GM19324 (cell line): ENCODE measurements around the gene IGFBP4.

Source experiments
- ATAC-seq: cut with Tn5 transposase; IDR thresholded peaks from one replicate; pipeline ENCODE4 v1.9.1; 2021; ENCODE audit warnings: mild to moderate bottlenecking, moderate library complexity; ENCODE audit not compliant: unreplicated experiment, low FRiP score

IGFBP4 gene

DNA sequence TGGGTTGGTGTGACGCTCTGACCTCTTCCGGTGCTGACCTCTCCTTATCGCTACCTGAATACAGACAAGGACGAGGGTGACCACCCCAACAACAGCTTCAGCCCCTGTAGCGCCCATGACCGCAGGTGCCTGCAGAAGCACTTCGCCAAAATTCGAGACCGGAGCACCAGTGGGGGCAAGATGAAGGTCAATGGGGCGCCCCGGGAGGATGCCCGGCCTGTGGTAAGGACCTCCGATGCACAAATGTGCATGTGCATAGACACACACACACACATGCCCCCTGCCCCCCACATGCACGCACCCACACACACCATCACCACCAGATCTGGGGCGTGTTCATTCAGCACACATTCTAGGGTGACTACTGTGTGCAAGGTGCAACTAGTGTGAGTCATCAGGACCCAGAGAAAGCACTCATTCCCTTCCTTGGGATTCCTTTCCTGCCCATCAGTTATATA, 9.7 kb downstream of the IGFBP4 start:
- no peak for ATAC-seq

DNA sequence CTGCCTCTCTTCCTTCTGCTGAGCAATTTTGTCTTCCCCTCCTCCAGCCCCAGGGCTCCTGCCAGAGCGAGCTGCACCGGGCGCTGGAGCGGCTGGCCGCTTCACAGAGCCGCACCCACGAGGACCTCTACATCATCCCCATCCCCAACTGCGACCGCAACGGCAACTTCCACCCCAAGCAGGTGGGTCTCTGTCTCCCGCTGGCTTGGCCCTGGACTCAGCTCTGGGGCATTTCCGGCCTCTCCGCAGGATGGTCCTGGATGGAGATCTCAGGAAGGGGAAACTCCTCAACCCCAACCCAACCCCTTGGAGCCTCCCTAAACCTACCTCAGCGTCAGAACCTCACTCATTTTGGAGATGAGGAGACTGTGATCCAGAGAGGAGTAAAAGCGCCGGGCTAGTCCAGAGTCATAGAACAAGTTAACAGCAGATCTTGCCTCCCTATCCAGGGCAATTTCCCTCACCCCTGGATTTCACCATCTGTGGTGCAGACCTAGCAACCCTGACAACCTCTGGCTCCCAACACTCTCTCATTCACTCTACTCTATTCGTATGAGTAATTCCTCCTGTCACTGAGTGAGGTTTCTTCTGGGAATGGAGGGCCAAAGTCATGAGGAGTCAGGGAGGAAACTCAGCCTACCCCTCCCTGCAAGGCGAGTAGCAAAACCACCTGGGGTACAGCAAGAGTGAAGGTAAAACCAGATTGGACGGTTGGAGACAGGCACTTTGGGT, 10.8 kb downstream of the IGFBP4 start:
- ATAC-seq, result no peak

DNA sequence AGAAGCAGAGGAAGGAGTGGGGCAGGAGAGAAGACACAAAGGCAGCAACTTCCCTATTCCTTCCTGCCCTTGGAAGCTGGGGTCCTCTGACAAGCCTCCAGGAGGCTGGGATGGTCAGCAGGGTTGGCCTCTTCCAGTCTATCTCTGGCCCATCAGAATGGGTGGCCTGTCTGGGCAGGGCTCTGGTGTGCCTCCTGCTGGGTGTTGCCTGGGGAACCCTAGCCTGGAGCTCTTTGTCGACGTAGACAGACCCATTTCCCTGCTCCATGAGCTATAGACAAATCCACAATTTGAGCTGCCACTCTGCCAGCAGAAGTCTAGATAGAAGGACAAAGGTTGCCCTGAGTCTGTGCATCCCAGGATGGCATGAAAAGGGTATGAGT, 11.4 kb downstream of the IGFBP4 start:
- ATAC-seq, result no peak

DNA sequence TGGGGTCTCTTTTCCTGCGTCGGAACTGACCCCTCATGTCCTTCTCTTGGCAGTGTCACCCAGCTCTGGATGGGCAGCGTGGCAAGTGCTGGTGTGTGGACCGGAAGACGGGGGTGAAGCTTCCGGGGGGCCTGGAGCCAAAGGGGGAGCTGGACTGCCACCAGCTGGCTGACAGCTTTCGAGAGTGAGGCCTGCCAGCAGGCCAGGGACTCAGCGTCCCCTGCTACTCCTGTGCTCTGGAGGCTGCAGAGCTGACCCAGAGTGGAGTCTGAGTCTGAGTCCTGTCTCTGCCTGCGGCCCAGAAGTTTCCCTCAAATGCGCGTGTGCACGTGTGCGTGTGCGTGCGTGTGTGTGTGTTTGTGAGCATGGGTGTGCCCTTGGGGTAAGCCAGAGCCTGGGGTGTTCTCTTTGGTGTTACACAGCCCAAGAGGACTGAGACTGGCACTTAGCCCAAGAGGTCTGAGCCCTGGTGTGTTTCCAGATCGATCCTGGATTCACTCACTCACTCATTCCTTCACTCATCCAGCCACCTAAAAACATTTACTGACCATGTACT, 13.2 kb downstream of the IGFBP4 start:
- no peak for ATAC-seq

DNA sequence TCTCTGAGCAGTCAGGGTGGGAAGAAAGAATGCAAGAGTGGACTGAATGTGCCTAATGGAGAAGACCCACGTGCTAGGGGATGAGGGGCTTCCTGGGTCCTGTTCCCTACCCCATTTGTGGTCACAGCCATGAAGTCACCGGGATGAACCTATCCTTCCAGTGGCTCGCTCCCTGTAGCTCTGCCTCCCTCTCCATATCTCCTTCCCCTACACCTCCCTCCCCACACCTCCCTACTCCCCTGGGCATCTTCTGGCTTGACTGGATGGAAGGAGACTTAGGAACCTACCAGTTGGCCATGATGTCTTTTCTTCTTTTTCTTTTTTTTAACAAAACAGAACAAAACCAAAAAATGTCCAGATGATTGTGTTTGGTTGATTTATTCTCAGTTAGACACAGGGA, 14.1 kb downstream of the IGFBP4 start:
- ATAC-seq, result no peak

DNA sequence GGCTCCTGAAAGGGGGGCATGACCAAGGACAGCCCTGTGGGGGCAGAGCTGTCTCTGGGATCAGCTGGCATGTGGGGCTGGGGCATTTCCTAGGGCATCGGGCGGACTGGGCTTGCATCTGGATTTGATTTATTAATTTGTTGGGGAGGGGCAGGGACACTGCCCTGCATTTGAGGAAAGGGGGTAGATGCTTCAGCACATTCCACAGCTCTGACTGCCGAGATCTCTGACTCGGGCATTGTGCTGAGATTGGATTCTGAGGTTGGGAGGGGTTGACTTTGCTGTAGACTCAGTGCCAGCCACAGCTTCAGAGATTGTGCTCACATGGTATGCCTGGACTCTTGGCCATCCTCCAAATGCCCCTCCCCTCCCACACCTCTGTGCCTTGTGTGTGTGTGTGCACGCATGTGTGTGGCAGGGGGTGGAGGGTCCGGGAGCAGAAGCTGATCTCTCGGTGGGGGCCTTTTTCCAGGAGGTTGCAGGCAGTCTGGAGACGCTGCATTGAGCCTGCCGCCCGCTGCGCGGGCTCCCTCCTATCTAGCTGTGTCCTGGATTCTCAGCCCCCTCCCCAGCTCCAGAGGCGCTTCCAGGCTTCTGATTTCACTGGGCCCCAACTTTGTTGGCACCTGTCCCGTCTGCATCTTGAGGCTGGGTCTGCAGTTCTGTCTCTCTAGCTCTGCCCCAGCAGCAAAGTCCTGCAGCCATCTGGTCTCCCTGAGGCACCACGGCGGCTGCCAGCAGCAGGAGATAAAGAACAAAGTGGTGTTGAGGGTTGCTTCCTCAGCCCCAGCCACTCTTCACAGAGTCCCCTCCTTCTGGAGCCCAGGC, 14.9 kb downstream of the IGFBP4 start:
- no peak for ATAC-seq

DNA sequence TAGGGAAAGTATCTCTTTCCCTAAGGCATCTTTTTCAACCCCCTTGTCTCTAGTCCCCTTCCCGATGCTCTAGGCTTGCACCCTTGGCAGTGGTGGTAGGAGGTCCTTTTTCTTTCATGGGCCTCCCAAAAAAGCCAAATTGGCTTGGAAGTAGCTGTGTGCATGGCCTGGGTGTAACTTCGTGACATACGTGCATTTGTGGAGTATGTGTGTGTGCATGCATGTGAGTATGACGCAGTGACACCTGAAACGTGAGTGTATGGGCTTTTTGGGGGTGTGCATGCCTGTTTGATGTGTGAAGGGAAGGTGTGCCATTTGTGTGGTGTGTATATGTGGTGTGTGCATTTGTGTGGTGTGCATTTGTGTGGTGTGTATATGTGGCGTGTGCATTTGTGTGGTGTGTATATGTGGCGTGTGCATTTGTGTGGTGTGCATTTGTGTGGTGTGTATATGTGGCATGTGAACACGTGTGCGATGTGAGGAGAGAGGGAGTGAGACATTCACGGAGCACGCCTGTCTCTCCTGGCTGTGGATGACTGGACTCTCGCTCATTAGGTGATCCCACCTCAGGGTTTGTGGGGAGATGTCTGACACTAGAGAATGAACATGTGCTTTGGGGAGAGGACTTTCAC, 15.7 kb downstream of the IGFBP4 start:
- ATAC-seq, result no peak

DNA sequence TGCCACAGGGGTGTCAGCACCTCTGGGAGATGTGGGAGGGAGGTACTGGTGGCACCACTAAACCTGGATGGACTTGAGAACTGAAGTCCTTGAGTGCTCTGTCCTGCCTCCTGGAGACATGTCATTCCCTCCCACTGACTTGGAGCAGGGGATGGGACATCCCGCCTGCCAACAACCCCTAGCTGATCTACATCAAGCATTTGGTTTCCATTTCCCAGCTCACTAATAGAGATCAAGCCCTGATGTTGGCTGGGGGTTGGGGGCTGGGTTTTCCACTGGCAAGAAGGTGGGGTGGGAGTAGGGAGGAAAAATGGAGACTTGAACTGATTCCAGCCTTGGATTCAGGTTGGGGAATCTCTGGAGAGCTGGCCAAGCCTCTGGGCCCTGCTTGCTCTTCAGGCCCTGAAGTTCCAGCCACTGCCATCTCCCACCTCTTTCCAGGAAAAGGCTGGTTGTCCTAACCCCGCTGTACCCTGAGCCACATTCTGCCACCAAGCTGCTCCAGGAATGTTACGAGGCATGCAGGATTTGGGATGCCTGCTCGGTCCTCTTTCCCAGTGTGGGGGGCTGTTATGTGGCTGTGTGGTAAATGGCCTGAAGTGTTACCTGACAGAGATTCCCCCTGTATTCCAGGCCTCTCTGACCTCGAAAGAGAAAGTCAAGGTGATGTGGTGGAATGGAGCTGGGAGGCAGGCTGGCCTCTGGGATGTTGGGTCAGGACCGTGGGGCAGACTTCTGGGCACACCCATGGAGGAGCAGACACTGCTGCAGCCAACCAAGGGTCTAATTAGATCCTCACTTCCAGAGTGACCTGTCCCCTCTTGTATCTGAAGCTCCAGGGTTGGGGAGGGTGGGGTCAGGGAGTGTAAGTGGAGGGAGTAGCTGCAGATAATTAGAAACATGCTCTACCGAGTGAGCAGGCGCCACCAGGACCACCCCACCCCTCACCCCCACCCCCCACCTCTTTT, 16.7 kb downstream of the IGFBP4 start:
- no peak for ATAC-seq

DNA sequence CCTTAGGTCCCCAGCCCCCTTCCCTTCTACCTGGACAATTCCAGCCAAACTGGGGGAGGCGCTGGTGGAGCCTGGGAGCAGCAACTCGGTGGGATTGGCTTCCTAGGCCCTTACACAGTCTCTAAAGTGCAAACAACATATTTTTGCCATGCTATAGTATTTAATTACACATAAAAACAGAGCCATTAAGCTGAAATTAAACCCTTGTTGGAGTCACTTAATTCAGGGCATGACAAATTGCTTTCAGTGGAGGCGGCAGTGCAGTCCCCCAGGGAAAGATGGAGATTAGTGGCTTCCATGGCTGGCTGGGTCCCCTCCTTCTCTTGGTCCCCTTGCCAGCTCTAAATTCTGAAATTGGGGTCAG, 17.3 kb downstream of the IGFBP4 start:
- ATAC-seq, result no peak

DNA sequence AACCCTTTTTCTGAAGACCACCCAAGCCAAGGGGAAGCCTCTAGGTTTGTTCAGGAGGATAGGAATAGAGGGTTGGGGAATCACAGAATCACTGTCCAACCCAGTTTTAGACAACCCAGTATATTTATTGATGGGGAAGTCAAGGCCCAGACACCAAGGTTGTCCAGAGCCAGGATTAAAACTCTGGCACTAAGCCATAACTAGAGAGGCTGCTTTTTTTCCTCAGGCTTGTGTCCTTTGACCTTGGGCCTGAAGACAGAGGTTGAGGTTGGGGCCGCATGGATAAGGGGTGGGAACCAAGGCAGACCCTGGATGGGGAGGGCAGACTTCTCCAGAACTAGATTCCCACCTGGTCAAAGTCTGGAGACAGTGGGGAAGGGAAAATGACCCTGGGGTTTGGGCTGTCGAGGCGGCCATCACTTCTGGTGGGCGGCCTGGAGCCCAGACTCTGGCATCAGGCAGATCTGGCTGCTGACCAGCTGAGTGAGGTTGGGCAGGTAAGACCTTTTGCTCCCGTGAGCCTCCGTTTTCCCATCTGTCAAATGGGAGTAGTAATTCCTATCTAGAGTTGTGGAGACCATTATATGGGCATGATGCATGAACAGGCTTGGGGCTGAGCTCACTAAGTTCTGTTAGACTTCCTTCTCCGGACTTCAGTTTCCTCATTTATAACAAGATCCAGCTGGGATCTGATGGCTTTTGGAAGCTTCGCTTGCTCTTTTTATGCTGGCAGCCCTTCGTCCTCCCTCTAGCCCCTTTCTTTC, 17.9 kb downstream of the IGFBP4 start:
- ATAC-seq, result no peak

DNA sequence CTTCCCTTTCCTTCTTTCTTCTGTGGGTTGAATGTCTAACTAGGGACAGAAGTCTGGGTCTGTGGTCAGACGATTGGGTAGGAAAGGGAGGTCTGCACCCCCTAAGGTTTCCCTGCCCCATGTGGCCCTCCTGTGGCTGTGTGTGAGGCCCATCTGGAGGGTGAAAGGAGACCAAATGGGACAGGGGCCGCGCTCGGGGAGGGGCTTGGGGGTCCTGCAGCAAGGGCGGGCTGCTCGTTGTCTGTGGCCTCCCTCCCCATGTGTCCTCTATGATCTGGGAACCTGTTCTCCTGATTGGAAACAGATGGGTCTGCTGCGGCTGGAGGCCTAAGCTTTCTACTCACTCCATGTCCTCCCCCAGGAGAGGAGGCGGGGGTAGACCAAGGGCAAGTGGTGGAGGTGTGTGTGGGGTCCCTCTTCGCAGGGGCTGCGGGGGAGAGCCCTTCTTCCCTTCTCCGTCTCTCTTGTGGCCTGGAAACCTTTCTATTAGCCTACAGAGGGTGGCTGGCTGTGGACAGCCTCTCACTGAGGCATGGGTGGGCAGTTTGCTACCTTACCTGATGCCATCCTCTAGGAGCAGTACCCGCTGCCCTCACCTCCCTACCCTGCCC, 18.6 kb downstream of the IGFBP4 start:
- ATAC-seq, result no peak

DNA sequence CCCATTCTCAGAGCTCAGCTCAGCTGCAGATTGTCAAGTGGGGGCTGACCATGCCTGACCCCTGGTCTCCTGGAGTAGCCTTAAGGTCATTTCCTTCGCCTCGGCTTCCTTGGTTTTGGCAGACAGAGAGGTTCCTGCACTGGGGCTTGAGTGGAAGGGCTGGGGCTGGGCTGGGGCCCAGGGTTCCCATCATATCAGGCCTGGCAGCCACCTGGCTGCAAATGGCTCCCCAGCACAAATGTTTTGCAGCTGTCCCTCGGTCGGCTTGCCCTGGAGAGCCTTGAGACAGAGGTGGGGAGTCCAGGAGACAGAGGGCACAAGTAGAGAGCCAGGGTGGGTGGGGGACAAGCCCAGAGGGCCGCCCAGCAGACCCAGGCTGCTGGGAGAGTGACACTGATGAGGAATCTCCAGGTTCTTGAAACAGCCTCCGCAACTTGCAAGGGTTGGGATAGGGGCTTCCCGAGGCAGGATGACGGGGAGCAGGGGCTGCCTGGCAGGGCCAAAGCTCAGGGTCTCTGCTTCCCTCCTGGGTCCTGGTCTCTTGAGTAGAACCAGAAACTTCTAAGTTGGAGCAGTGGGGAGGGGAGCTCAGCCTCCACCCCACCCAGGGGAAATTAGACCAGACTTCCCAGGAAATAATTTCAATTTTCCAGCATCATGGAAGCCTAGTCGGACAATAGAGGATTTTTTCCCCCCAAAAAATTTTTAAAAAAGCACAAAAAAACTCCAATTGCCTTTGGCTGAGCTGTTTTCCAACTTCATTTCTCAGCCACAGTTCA, 19.3 kb downstream of the IGFBP4 start:
- no peak for ATAC-seq

DNA sequence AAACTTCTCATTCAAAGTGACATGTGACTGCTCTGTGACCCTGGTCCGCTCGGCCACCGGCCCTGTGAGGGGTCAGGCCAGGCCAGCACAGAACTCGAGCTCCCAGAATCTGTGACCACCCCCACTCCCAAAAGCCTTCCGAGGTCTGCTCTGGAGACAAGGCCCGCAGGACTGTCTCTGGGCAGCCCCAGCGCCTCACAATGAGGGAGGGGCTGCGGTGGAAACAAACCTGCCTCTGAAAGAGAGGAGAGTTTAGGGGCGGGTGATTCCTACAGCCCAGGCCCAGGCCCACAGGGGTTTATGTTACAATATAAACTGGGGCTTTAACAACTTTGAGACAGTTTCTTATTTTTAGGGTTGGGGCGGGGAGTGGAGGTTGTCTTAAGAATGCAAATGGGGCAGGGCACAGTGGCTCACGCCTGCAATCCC, 19.9 kb downstream of the IGFBP4 start:
- no peak for ATAC-seq

DNA sequence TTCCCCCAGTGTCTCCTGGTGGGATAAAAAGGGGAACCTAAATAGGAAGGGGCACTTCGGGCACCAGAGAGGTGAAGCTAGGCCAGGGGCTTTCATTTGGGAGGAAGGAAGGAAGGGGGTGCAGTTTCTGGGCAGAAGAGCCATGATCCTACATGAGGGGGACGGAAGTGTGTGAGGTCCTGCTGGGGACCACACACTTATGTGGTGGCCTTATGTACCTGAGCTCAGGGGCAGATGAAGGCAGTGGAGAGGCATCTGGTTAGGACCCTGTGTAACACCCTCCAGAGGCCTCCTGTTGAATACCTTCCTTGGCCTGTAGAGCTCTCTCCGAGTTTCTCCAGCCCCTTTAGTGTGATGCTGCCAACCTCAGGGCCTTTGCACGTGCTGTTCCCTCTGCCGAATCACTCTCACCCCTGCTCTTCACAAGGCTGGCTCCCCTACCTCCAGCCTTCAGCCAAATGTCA, 21.2 kb downstream of the IGFBP4 start:
- no peak for ATAC-seq

DNA sequence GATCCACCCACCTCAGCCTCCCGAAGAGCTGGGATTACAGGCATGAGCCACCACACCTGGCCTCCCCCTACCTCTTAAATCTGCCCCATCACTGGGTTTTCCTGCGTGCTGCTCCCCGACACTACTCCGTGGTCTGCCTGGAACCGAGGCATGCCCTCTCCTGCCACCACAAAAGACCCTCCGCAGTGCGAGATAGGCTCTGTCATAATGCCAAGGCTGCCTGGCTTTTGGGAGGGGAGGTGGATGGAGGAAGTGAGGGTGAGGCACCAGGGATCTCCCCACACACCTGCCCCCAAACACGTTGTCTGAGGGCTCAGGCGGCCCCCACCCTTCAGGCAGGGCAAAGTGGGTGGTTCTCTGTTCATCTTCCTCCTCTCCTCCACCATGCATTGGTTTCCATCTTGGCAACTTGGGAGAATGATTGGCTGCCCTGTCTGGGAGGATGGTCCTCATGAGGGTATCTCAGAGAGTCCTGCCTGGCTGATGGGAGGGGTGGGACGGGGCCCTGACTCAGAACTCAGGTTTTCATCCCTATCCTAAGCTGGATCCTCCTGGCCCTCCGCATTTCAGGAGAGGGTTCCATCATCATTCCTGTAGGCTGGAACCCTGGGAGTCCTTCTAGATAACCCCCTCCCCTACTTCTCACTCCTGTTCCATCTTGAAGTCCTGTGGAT, 23.2 kb downstream of the IGFBP4 start:
- no peak for ATAC-seq

DNA sequence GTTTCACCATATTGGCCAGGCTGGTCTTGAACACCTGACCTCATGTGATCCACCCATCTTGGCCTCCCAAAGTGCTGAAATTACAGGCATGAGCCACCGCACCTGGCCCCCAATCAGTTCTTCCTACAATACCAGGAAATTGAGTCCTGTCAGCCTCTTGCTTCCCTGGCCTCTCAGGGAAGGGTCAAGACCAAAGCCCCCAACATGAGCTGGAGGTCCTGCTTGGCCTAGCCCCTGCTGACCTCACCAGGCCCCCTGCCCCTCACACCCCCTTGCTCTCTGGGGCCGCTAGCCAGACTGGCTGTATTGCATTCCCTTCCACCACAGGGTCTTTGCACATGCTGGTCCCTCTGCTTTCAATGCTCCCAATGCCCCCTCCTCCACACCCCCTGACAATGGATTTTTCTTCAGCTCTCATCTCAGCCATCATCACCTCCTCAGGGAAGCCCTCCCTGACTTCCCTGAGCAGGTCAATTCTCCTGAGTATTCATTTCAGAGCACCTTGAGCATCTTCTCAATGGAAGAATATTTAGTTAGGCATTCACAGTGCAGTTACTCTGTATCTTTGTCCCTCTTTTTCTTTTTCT, 24.1 kb downstream of the IGFBP4 start:
- no peak for ATAC-seq

DNA sequence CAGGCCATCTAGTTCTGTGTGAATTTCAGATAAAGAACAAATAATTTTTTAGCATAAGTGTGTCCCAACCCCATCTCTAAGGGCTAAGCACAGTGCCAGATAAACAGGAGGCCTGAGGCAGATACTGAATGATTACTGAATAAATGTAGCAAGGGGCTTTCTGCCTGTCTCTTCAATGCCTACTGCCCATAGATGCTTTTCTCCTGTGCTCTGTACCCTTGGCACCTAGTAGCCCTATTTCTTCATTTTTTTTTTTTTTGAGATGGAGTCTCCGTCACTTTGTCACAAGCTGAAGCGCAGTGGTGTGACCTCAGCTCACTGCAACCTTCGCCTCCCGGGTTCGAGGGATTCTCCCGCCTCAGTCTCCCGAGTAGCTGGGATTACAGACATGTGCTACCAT, 25.3 kb downstream of the IGFBP4 start:
- ATAC-seq, result no peak
